Stimulated activated CD8-positive, alpha-beta memory T cell treated with anti-CD3 and anti-CD28 coated beads, Interleukin-2, amount 100 ng/mL, for 48 hours (primary cell): ENCODE measurements around the gene VRK1.

Experiments
- DNase-seq, 2 donors: peaks; one replicate each; pipeline ENCODE4 v3.0.0-alpha.2; 2020; ENCODE audit warnings: low read depth in 2 of 2

VRK1 gene

GRCh38 chr14:96790706-96791105, 6.5 kb upstream of the VRK1 start:
- DNase-seq: no peak

- no peak for DNase-seq
Measured at GRCh38 chr14:96792003-96792402, 5.2 kb upstream of the VRK1 start.

GRCh38 chr14:96792591-96792990, 4.6 kb upstream of the VRK1 start:
- no peak for DNase-seq

GRCh38 chr14:96793547-96793946, 3.6 kb upstream of the VRK1 start:
- no peak for DNase-seq

- DNase-seq: no peak
Measured at GRCh38 chr14:96795109-96795828, 1.9 kb upstream of the VRK1 start.

GRCh38 chr14:96797582-96798349, 584 bp downstream of the VRK1 start:
- DNase-seq: peak; percentile 7 to 8

- no peak for DNase-seq
Measured at GRCh38 chr14:96798956-96799355, 1.8 kb downstream of the VRK1 start.

- DNase-seq: no peak
Measured at GRCh38 chr14:96799489-96800054, 2.4 kb downstream of the VRK1 start.

GRCh38 chr14:96801931-96802330, 4.7 kb downstream of the VRK1 start:
- no peak for DNase-seq

GRCh38 chr14:96802963-96803362, 5.8 kb downstream of the VRK1 start:
- DNase-seq: no peak

GRCh38 chr14:96803958-96804357, 6.8 kb downstream of the VRK1 start:
- no peak for DNase-seq

- DNase-seq: no peak
Measured at GRCh38 chr14:96804895-96805294, 7.7 kb downstream of the VRK1 start.

- DNase-seq: no peak
Measured at GRCh38 chr14:96805956-96806355, 8.8 kb downstream of the VRK1 start.

GRCh38 chr14:96806836-96807235, 9.7 kb downstream of the VRK1 start:
- no peak for DNase-seq

- DNase-seq: no peak
Measured at GRCh38 chr14:96808619-96809406, 11.6 kb downstream of the VRK1 start.

GRCh38 chr14:96811265-96811664, 14.1 kb downstream of the VRK1 start:
- DNase-seq: no peak

- no peak for DNase-seq
Measured at GRCh38 chr14:96811985-96812667, 14.9 kb downstream of the VRK1 start.

GRCh38 chr14:96816281-96816680, 19.1 kb downstream of the VRK1 start:
- DNase-seq: no peak

GRCh38 chr14:96817750-96818666, 20.8 kb downstream of the VRK1 start:
- no peak for DNase-seq

- DNase-seq: no peak
Measured at GRCh38 chr14:96821501-96821900, 24.3 kb downstream of the VRK1 start.

- DNase-seq: no peak
Measured at GRCh38 chr14:96823652-96824051, 26.5 kb downstream of the VRK1 start.
